Measurements from ENCODE around the gene EIF1. TPM values are rescaled to one million over a fixed set of nuclear protein-coding genes. Genes with fewer than 3 reads are reported as not detected.

Gene EIF1
- total RNA-seq, 2 donors from 2014 or later, result 574 to 740 TPM

GRCh38 chr17:41657176-41657754, 31.4 kb upstream of the EIF1 start:
- Histone ChIP-seq H3K27me3 (no peaks in the 10 kb centered on the region), H3K4me1 (peaks cover 23% of the 10 kb centered on the region), H3K27ac (peak overlapping the region; percentile 96), H3K9me3 (no peaks in the 10 kb centered on the region), H3K4me3 (no peak overlapping the region), H3K36me3 (no peaks in the 10 kb centered on the region), H3K9ac (ENCODE audit: low read depth in 2 of 2, low read length in 2 of 2) (peak overlapping the region; percentile 24 to 95)
- intact Hi-C loops (cut with DNase I), result no loop called here
- TF ChIP-seq CTCF (IDR thresholded peaks at IDR 0.05), result no peak
- no peak for DNase-seq

- no peak for TF ChIP-seq CTCF (IDR thresholded peaks at IDR 0.05)
- no peak for DNase-seq
Measured at GRCh38 chr17:41657936-41658335, 30.7 kb upstream of the EIF1 start.

GRCh38 chr17:41658846-41659245, 29.8 kb upstream of the EIF1 start:
- H3K9ac ChIP-seq (ENCODE audit: low read depth in 2 of 2, low read length in 2 of 2), result peak overlapping the region in 1 of 2 donors; percentile 95
- H3K36me3 ChIP-seq, result no peaks in the 10 kb centered on the region
- no peak for DNase-seq
- H3K4me1 ChIP-seq, result peaks cover 7% of the 10 kb centered on the region
- intact Hi-C loops (cut with DNase I), result no loop called here
- TF ChIP-seq CTCF (IDR thresholded peaks at IDR 0.05), result no peak
- no peak overlapping the region for H3K4me3 ChIP-seq
- H3K27ac ChIP-seq, result no peak overlapping the region
- H3K9me3 ChIP-seq, result no peaks in the 10 kb centered on the region
- H3K27me3 ChIP-seq, result no peaks in the 10 kb centered on the region

More at GRCh38 chr17:41657936-41658335, 30.7 kb upstream of the EIF1 start:
- no peak overlapping the region for H3K4me3 ChIP-seq
- H3K4me1 ChIP-seq, result peaks cover 17% of the 10 kb centered on the region
- intact Hi-C loops (cut with DNase I), result no loop called here
- no peaks in the 10 kb centered on the region for H3K9me3 ChIP-seq
- H3K36me3 ChIP-seq, result no peaks in the 10 kb centered on the region
- peak overlapping the region; percentile 24 to 95 for H3K9ac ChIP-seq (ENCODE audit: low read depth in 2 of 2, low read length in 2 of 2)
- no peaks in the 10 kb centered on the region for H3K27me3 ChIP-seq
- H3K27ac ChIP-seq, result no peak overlapping the region

- H3K36me3 ChIP-seq, result no peaks in the 10 kb centered on the region
- no peaks in the 10 kb centered on the region for H3K9me3 ChIP-seq
- H3K27ac ChIP-seq, result no peak overlapping the region
- TF ChIP-seq CTCF (IDR thresholded peaks at IDR 0.05), result no peak
- intact Hi-C loops (cut with DNase I), result loop anchor here (5.0 kb wide), 2 partner anchors 112 to 857 kb away; no protein-coding TSS in a partner anchor
- H3K4me3 ChIP-seq, result no peak overlapping the region
- H3K9ac ChIP-seq (ENCODE audit: low read depth in 2 of 2, low read length in 2 of 2), result peak overlapping the region in 1 of 2 donors; percentile 95
- no peaks in the 10 kb centered on the region for H3K27me3 ChIP-seq
- peaks cover 7% of the 10 kb centered on the region for H3K4me1 ChIP-seq
- DNase-seq, result no peak
Measured at GRCh38 chr17:41659427-41660212, 29.1 kb upstream of the EIF1 start.

- TF ChIP-seq CTCF (IDR thresholded peaks at IDR 0.05), result no peak
- H3K27me3 ChIP-seq, result no peaks in the 10 kb centered on the region
- DNase-seq, result no peak
- peaks cover 3% of the 10 kb centered on the region for H3K4me1 ChIP-seq
- H3K9ac ChIP-seq (ENCODE audit: low read depth in 2 of 2, low read length in 2 of 2), result no peak overlapping the region
- H3K27ac ChIP-seq, result no peak overlapping the region
- no peaks in the 10 kb centered on the region for H3K9me3 ChIP-seq
- H3K36me3 ChIP-seq, result no peaks in the 10 kb centered on the region
- intact Hi-C loops (cut with DNase I), result loop anchor here (5.0 kb wide), 2 partner anchors 113 to 858 kb away; no protein-coding TSS in a partner anchor
- H3K4me3 ChIP-seq, result no peak overlapping the region
Measured at GRCh38 chr17:41660221-41660711, 28.4 kb upstream of the EIF1 start.
